Neural progenitor cell (in vitro differentiated cells): ENCODE results near the gene CCDC117.

Experiments
- EZH2phosphoT487 ChIP-seq: fragments of 200-600 bp; sonication (generic); IDR thresholded peaks from 2 replicates; pipeline ENCODE4 v1.6.1; 2017; ENCODE audit warnings: antibody characterized with exemption
- TF ChIP-seq, protein P1 (sequence below): fragments of 200-600 bp; sonication (generic); IDR thresholded peaks from 2 replicates; pipeline ENCODE4 v1.5.1; 2017; ENCODE audit warnings: antibody characterized with exemption, mild to moderate bottlenecking

DNA sequence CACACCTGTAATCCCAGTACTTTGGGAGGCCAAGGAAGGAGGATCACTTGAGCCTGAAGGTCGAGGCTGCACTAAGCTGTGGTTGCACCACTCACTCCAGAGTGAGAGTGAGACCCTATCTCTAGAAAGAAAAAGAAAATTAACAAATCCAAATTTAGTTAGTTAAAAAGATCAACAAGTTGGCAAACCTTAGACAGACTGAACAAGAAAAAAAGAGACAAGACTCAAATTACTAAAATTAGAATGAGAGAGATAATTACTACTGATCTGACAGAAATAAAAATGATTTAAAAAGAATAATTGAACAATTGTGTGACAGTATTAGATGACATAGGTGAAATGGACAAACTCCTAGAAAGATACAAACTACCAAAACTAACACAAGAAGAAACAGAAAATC, 44.5 kb upstream of the CCDC117 start:
- TF ChIP-seq, protein P1, sequence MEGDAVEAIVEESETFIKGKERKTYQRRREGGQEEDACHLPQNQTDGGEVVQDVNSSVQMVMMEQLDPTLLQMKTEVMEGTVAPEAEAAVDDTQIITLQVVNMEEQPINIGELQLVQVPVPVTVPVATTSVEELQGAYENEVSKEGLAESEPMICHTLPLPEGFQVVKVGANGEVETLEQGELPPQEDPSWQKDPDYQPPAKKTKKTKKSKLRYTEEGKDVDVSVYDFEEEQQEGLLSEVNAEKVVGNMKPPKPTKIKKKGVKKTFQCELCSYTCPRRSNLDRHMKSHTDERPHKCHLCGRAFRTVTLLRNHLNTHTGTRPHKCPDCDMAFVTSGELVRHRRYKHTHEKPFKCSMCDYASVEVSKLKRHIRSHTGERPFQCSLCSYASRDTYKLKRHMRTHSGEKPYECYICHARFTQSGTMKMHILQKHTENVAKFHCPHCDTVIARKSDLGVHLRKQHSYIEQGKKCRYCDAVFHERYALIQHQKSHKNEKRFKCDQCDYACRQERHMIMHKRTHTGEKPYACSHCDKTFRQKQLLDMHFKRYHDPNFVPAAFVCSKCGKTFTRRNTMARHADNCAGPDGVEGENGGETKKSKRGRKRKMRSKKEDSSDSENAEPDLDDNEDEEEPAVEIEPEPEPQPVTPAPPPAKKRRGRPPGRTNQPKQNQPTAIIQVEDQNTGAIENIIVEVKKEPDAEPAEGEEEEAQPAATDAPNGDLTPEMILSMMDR: no peak
- no peak for TF ChIP-seq EZH2phosphoT487
